GM12878 (cell line): ENCODE data around the gene POU1F1. TPM values are rescaled to one million over a fixed set of nuclear protein-coding genes. Genes with fewer than 3 reads are reported as not detected.

ENCODE experiments used
- ATAC-seq: fragments of 200-7000 bp; cut with Tn5 transposase; 3 replicates; pipeline ENCODE4 v1.9.1; 2020; ENCODE audit warnings: mild to moderate bottlenecking, moderate library complexity
- BruUV-seq: library from RNA; stranded (reverse); fragments of 400-500 nt; replicated peaks from 2 replicates; lab custom pipeline; 2021; lab: Mats Ljungman, UMichigan
- CTCF ChIA-PET: fragments of 300-600 bp; sonication (Branson Sonifier 250); formaldehyde crosslinking; extraction: SDS; loops from one replicate; lab custom pipeline; 2021; ENCODE audit warnings: inconsistent platforms; lab: Yijun Ruan, JAX
- POLR2A ChIA-PET: fragments of 350-600 bp; formaldehyde crosslinking; extraction: SDS; loops from one replicate; lab custom pipeline; 2021; ENCODE audit warnings: inconsistent platforms; lab: Charles Lee
- RAD21 ChIA-PET: fragments of 300-600 bp; sonication (Branson Sonifier 250); formaldehyde crosslinking; loops from one replicate; lab custom pipeline; 2023; ENCODE audit warnings: antibody characterized with exemption; ENCODE audit not compliant: unreplicated experiment; lab: Charles Lee
- SMC1A ChIA-PET: fragments of 300-600 bp; sonication (Branson Sonifier 250); formaldehyde crosslinking; loops from one replicate; lab custom pipeline; 2023; ENCODE audit not compliant: unreplicated experiment, uncharacterized antibody; lab: Charles Lee
- DNase-seq: peaks from one replicate; pipeline ENCODE4 v3.0.0-alpha.2; 2011; ENCODE audit warnings: low read depth, low spot score
- FAIRE-seq: peaks from 3 replicates; lab custom pipeline; 2011; peaks lifted over from hg19 to GRCh38; lab: Jason Lieb, UNC
- H2AFZ ChIP-seq: 2 replicates; pipeline ENCODE4 v1.6.0; 2011; ENCODE audit warnings: low read depth, low read length, control low read depth; ENCODE audit not compliant: control insufficient read depth
- H3K27ac ChIP-seq: 2 replicates; pipeline ENCODE4 v1.5.1; 2011; ENCODE audit warnings: control low read depth; ENCODE audit not compliant: control insufficient read depth, insufficient read depth
- H3K27me3 ChIP-seq, 2 experiments: replicated peaks in 1 of 2; 2 replicates each; pipeline versions ENCODE4 v1.6.0 to v1.6.1; 2011; ENCODE audit warnings: low read length in 1 of 2; ENCODE audit not compliant: control insufficient read depth in 2 of 2, insufficient read depth in 2 of 2
- H3K36me3 ChIP-seq, 2 experiments: 2 replicates each; pipeline ENCODE4 v1.5.1; 2011; ENCODE audit warnings: low read length in 1 of 2; ENCODE audit not compliant: control insufficient read depth in 2 of 2, insufficient read depth in 2 of 2
- H3K4me1 ChIP-seq: 2 replicates; pipeline ENCODE4 v1.6.1; 2011; ENCODE audit warnings: mild to moderate bottlenecking, low read length, moderate library complexity, mixed read lengths; ENCODE audit not compliant: control insufficient read depth, insufficient read depth
- H3K4me2 ChIP-seq: 2 replicates; pipeline ENCODE4 v1.6.0; 2011; ENCODE audit warnings: control low read depth; ENCODE audit not compliant: control insufficient read depth, insufficient read depth
- H3K4me3 ChIP-seq: fragments of 200-600 bp; sonication (generic); 2 replicates; pipeline ENCODE4 v1.5.1; 2016
- H3K79me2 ChIP-seq: 2 replicates; pipeline ENCODE4 v1.6.0; 2011; ENCODE audit warnings: low read length; ENCODE audit not compliant: control insufficient read depth, insufficient read depth
- H3K9ac ChIP-seq: 2 replicates; pipeline ENCODE4 v1.8.0; 2011; ENCODE audit warnings: low read length, control low read depth, mixed read lengths; ENCODE audit not compliant: control insufficient read depth, insufficient read depth
- H3K9me3 ChIP-seq: replicated peaks from 3 replicates; pipeline ENCODE4 v1.5.1; 2011; ENCODE audit warnings: mild to moderate bottlenecking, low read length; ENCODE audit not compliant: control insufficient read depth, insufficient read depth
- H4K20me1 ChIP-seq: 2 replicates; pipeline ENCODE4 v1.6.0; 2011; ENCODE audit not compliant: control insufficient read depth, insufficient read depth
- BHLHE40 ChIP-seq, 2 experiments: fragments of 450-650 bp in 1 of 2; IDR thresholded peaks; 2 replicates each; pipeline ENCODE4 v1.6.1; 2011 to 2017; ENCODE audit warnings: low read depth in 2 of 2, borderline replicate concordance in 1 of 2, improper control_type of control experiment in 1 of 2, low read length in 1 of 2, mild to moderate bottlenecking in 1 of 2
- CUX1 ChIP-seq: IDR thresholded peaks from 2 replicates; pipeline ENCODE4 v1.6.1; 2012; ENCODE audit warnings: improper control_type of control experiment, low read depth, low read length; ENCODE audit not compliant: insufficient replicate concordance
- IRF3 ChIP-seq: fragments of 450-650 bp; IDR thresholded peaks from 2 replicates; pipeline ENCODE4 v1.6.1; 2014; ENCODE audit warnings: mild to moderate bottlenecking
- MEF2A ChIP-seq: IDR thresholded peaks from 2 replicates; pipeline ENCODE4 v1.6.1; 2011; ENCODE audit warnings: low read depth, mild to moderate bottlenecking, low read length, moderate library complexity; ENCODE audit not compliant: insufficient read depth
- MTA2 ChIP-seq: fragments of 450-650 bp; IDR thresholded peaks from 2 replicates; pipeline ENCODE4 v1.6.1; 2016; ENCODE audit warnings: low read depth, mild to moderate bottlenecking, moderate library complexity
- MYC ChIP-seq: IDR thresholded peaks from 2 replicates; pipeline ENCODE4 v1.6.1; 2011; ENCODE audit warnings: mild to moderate bottlenecking, low read length, moderate library complexity, inconsistent platforms; ENCODE audit not compliant: insufficient read depth, insufficient replicate concordance, insufficient read length, severe bottlenecking
- NBN ChIP-seq: fragments of 450-650 bp; IDR thresholded peaks from 2 replicates; pipeline ENCODE4 v1.6.1; 2016
- RUNX3 ChIP-seq: IDR thresholded peaks from 2 replicates; pipeline ENCODE4 v1.6.1; 2012; ENCODE audit warnings: low read length, inconsistent platforms
- SIN3A ChIP-seq: IDR thresholded peaks from 2 replicates; pipeline ENCODE4 v1.6.1; 2012; ENCODE audit warnings: low read depth, low read length, improper control_type of control experiment
- USF2 ChIP-seq: IDR thresholded peaks from 2 replicates; pipeline ENCODE4 v1.6.1; 2011; ENCODE audit warnings: low read depth, low read length, improper control_type of control experiment, borderline replicate concordance
- whole genome bisulfite sequencing: methylation state at CpG from one replicate; pipeline ENCODE4 v1.1.6; 2016; ENCODE audit warnings: low lambda C conversion rate; ENCODE audit not compliant: insufficient replicate concordance, insufficient coverage; ENCODE audit errors: missing lambda C conversion rate; 5-methylcytosine and 5-hydroxymethylcytosine counted together
- in situ Hi-C: fragments of 300-500 bp; cut with MboI; formaldehyde crosslinking; loops from 9 replicates; pipeline ENCODE4 v1.14.3; 2018; ENCODE audit warnings: mixed read lengths
- intact Hi-C: fragments of 100-400 bp; cut with micrococcal nuclease; formaldehyde crosslinking; loops from one replicate; pipeline ENCODE4 v1.14.2; 2022; ENCODE audit not compliant: unreplicated experiment
- polyA plus RNA-seq, 11 experiments: library from polyadenylated mRNA; depleted of rRNA in 4 of 11; unstranded in 6 of 11; stranded (reverse) in 5 of 11; fragments of >200 nt; fragmentation: Nextera tagmentation in 4 of 11; fragmentation: Illumina TruSeq in 1 of 11; extraction: Ambion mirVana in 4 of 11; extraction: Trizol in 1 of 11; gene quantifications; 1 replicate in 1 of 11; 2 replicates in 10 of 11; pipeline versions ENCODE4 v1.2.1 to v1.2.3, GENCODE V29; 2011 to 2016; ENCODE audit warnings: inconsistent platforms in 2 of 11, missing spikeins in 2 of 11, low read depth in 1 of 11
- total RNA-seq, 4 experiments: library from RNA; depleted of rRNA in 3 of 4; stranded (reverse); fragments of >200 nt in 3 of 4; fragmentation: Illumina TruSeq in 1 of 4; extraction: Trizol in 1 of 4; gene quantifications; 2 replicates each; pipeline versions ENCODE4 v1.2.1 to v1.2.3, GENCODE V29; 2013 to 2021

Gene POU1F1
- total and polyA plus RNA-seq, 10 of the 15 experiments (the other 5 are each of a cell fraction or from before 2014, with no cell fraction given), result 0.04 TPM; not detected in 9

GRCh38 chr3:87318617-87319021 lies 42.2 kb upstream of the POU1F1 start:
- Histone ChIP-seq H3K9ac (no peak overlapping the region), H3K36me3 (no peaks in the 10 kb centered on the region), H3K9me3 (no peaks in the 10 kb centered on the region), H4K20me1 (no peaks in the 10 kb centered on the region), H2AFZ (no peak overlapping the region), H3K4me1 (no peaks in the 10 kb centered on the region), H3K27me3 (no peaks in the 10 kb centered on the region), H3K27ac (no peak overlapping the region), H3K4me3 (no peak overlapping the region)
- no peak for FAIRE-seq
- DNase-seq, result no peak
- ChIA-PET POLR2A (interaction anchor here (0.6 kb wide), 1 partner anchor 90 kb away, joined by 3 read pairs; no protein-coding TSS in a partner anchor), RAD21 (no interaction called here), CTCF (interaction anchor here (0.6 to 2.1 kb wide), 3 partner anchors 9 to 52 kb away, joined by 3 to 5 read pairs (median 3); no protein-coding TSS in a partner anchor)
- in situ Hi-C loops, result no loop called here
- TF ChIP-seq BHLHE40 (IDR thresholded peaks at IDR 0.05; ENCODE audit: borderline replicate concordance in 1 of 2, low read depth in 2 of 2, low read length in 1 of 2), result no peak
- no peak for TF ChIP-seq MYC
- no peak for TF ChIP-seq NBN
- no peak for TF ChIP-seq RUNX3
- TF ChIP-seq USF2, result no peak
- no peak for TF ChIP-seq MEF2A
- TF ChIP-seq, all 136 proteins: peak for 0
- ATAC-seq, result no peak
- WGBS, result 0% methylated on average over 2 of the region's 2 CpGs
- no TSS peak for BruUV-seq
- intact Hi-C loops, result no loop called here
- Histone ChIP-seq H3K4me2 (no peak overlapping the region), H3K79me2 (no peaks in the 10 kb centered on the region)
- SMC1A ChIA-PET, result no interaction called here

- H3K4me3 ChIP-seq, result no peak overlapping the region
- H3K4me1 ChIP-seq, result no peaks in the 10 kb centered on the region
- H3K79me2 ChIP-seq, result no peaks in the 10 kb centered on the region
- no peaks in the 10 kb centered on the region for H3K27me3 ChIP-seq
- in situ Hi-C loops, result no loop called here
- H3K4me2 ChIP-seq, result no peak overlapping the region
- intact Hi-C loops, result no loop called here
- DNase-seq (no peak), ATAC-seq (no peak), FAIRE-seq (no peak)
- H3K9ac ChIP-seq, result no peak overlapping the region
- H3K36me3 ChIP-seq, result no peaks in the 10 kb centered on the region
- TF ChIP-seq MEF2A, result no peak
- TF ChIP-seq IRF3, result no peak
- no peak for TF ChIP-seq MTA2
- no peak for TF ChIP-seq SIN3A
- TF ChIP-seq CUX1, result no peak
- no peaks in the 10 kb centered on the region for H3K9me3 ChIP-seq
- ChIA-PET SMC1A (no interaction called here), POLR2A (no interaction called here), RAD21 (no interaction called here), CTCF (interaction anchor here (2.1 kb wide), 1 partner anchor 20 kb away, joined by 5 read pairs; no protein-coding TSS in a partner anchor)
- no peaks in the 10 kb centered on the region for H4K20me1 ChIP-seq
- H3K27ac ChIP-seq, result no peak overlapping the region
- H2AFZ ChIP-seq, result no peak overlapping the region
- WGBS, result 22% methylated on average over 4 of the region's 4 CpGs
- BruUV-seq, result no TSS peak
Measured at GRCh38 chr3:87317779-87318178, 41.4 kb upstream of the POU1F1 start.
